IMR-90 (cell line): ENCODE results near the gene IQCF6. TPM values are rescaled to one million over a fixed set of nuclear protein-coding genes. Genes with fewer than 3 reads are reported as not detected.

ENCODE experiments used
- ATAC-seq: fragments of 200-7000 bp; cut with Tn5 transposase; 2 replicates; pipeline ENCODE4 v1.9.1; 2020; ENCODE audit warnings: low read depth, mild to moderate bottlenecking, moderate library complexity
- BruUV-seq: library from RNA; stranded (reverse); fragments of 400-500 nt; replicated peaks from 2 replicates; lab custom pipeline; 2021; lab: Mats Ljungman, UMichigan
- CTCF ChIA-PET: fragments of 300-600 bp; formaldehyde crosslinking; extraction: SDS; loops from one replicate; lab custom pipeline; 2021; ENCODE audit warnings: antibody characterized with exemption; lab: Yijun Ruan, JAX
- POLR2A ChIA-PET: fragments of 300-600 bp; sonication (Branson Sonifier 250); formaldehyde crosslinking; loops from one replicate; lab custom pipeline; 2022; ENCODE audit warnings: antibody characterized with exemption; ENCODE audit not compliant: unreplicated experiment; lab: Charles Lee
- DNase-seq: peaks from one replicate; pipeline ENCODE4 v3.0.0; 2013
- H2AFZ ChIP-seq: replicated peaks from 2 replicates; pipeline ENCODE3; 2013; ENCODE audit warnings: low read length, mild to moderate bottlenecking; ENCODE audit not compliant: poor library complexity
- H2AK5ac ChIP-seq: 2 replicates; pipeline ENCODE4 v1.6.1; 2013; ENCODE audit warnings: low read depth, low read length, inconsistent platforms
- H2AK9ac ChIP-seq: replicated peaks from 2 replicates; pipeline ENCODE3; 2013; ENCODE audit warnings: mild to moderate bottlenecking, low read depth, low read length, moderate library complexity; ENCODE audit not compliant: poor library complexity
- H2BK120ac ChIP-seq: 2 replicates; pipeline ENCODE4 v1.6.1; 2013; ENCODE audit warnings: low read depth, low read length, inconsistent platforms
- H2BK15ac ChIP-seq: 3 replicates; pipeline ENCODE4 v1.6.1; 2013; ENCODE audit warnings: low read depth, low read length, inconsistent platforms
- H2BK20ac ChIP-seq: 2 replicates; pipeline ENCODE4 v1.6.1; 2013; ENCODE audit warnings: low read depth, mild to moderate bottlenecking, inconsistent platforms, low read length, moderate library complexity
- H2BK5ac ChIP-seq: 2 replicates; pipeline ENCODE4 v1.6.1; 2013; ENCODE audit warnings: mild to moderate bottlenecking, low read depth, low read length, inconsistent platforms; ENCODE audit not compliant: poor library complexity, severe bottlenecking
- H3K14ac ChIP-seq: replicated peaks from 2 replicates; pipeline ENCODE4 v1.6.1; 2013; ENCODE audit warnings: low read depth, low read length, inconsistent platforms
- H3K18ac ChIP-seq: 2 replicates; pipeline ENCODE4 v1.6.1; 2013; ENCODE audit warnings: low read depth, low read length, control low read depth
- H3K23ac ChIP-seq: 2 replicates; pipeline ENCODE4 v1.6.1; 2013; ENCODE audit warnings: low read depth, low read length, inconsistent platforms
- H3K27ac ChIP-seq: 2 replicates; pipeline ENCODE4 v1.5.1; 2013; ENCODE audit warnings: mild to moderate bottlenecking, control low read depth, low read length; ENCODE audit not compliant: insufficient read depth
- H3K27me3 ChIP-seq: 2 replicates; pipeline ENCODE4 v1.6.1; 2013; ENCODE audit warnings: low read length; ENCODE audit not compliant: control insufficient read depth, insufficient read depth
- H3K36me3 ChIP-seq: 2 replicates; pipeline ENCODE4 v1.6.1; 2013; ENCODE audit warnings: low read length, mixed read lengths; ENCODE audit not compliant: control insufficient read depth, insufficient read depth
- H3K4ac ChIP-seq: 2 replicates; pipeline ENCODE4 v1.6.1; 2013; ENCODE audit warnings: low read depth, low read length, inconsistent platforms
- H3K4me1 ChIP-seq: 2 replicates; pipeline ENCODE4 v1.6.1; 2013; ENCODE audit warnings: low read length, mixed read lengths; ENCODE audit not compliant: control insufficient read depth, insufficient read depth
- H3K4me2 ChIP-seq: 2 replicates; pipeline ENCODE4 v1.6.1; 2013; ENCODE audit warnings: low read depth, mild to moderate bottlenecking, control low read depth, low read length, moderate library complexity
- H3K4me3 ChIP-seq: 2 replicates; pipeline ENCODE4 v1.5.1; 2013; ENCODE audit warnings: low read depth, mild to moderate bottlenecking, control low read depth, low read length, moderate library complexity; ENCODE audit not compliant: insufficient read depth
- H3K56ac ChIP-seq: 2 replicates; pipeline ENCODE4 v1.6.1; 2013; ENCODE audit warnings: low read length, inconsistent platforms; ENCODE audit not compliant: insufficient read depth; ENCODE audit errors: extremely low read depth
- H3K79me1 ChIP-seq, 2 experiments: 2 replicates each; pipeline ENCODE4 v1.6.1; 2013; ENCODE audit warnings: low read length in 2 of 2, inconsistent platforms in 1 of 2, low read depth in 1 of 2
- H3K9ac ChIP-seq: 2 replicates; pipeline ENCODE4 v1.6.1; 2013; ENCODE audit warnings: low read depth, low read length, control low read depth
- H3K9me1 ChIP-seq: 2 replicates; pipeline ENCODE4 v1.6.1; 2013; ENCODE audit warnings: low read length, inconsistent platforms; ENCODE audit not compliant: insufficient read depth
- H3K9me3 ChIP-seq: 2 replicates; pipeline ENCODE4 v1.6.1; 2013; ENCODE audit warnings: low read length; ENCODE audit not compliant: control insufficient read depth, insufficient read depth
- H4K20me1 ChIP-seq: 2 replicates; pipeline ENCODE4 v1.6.1; 2013; ENCODE audit warnings: low read length, inconsistent platforms; ENCODE audit not compliant: insufficient read depth
- H4K5ac ChIP-seq: 2 replicates; pipeline ENCODE4 v1.6.1; 2013; ENCODE audit warnings: mild to moderate bottlenecking, low read depth, low read length, control low read depth
- H4K8ac ChIP-seq, 2 experiments: 2 replicates each; pipeline ENCODE4 v1.6.1; 2013; ENCODE audit warnings: low read depth in 2 of 2, low read length in 2 of 2, control low read depth in 1 of 2, inconsistent platforms in 1 of 2
- H4K91ac ChIP-seq: 2 replicates; pipeline ENCODE4 v1.6.1; 2013; ENCODE audit warnings: low read depth, low read length, inconsistent platforms; ENCODE audit not compliant: insufficient read depth
- CHD1 ChIP-seq: IDR thresholded peaks from 2 replicates; pipeline ENCODE4 v1.6.1; 2012; ENCODE audit warnings: low read depth, low read length, improper control_type of control experiment
- CTCF ChIP-seq: conservative IDR thresholded peaks from 2 replicates; pipeline ENCODE4 v1.5.1; 2012; ENCODE audit warnings: mild to moderate bottlenecking, low read depth, low read length, improper control_type of control experiment
- FOS ChIP-seq: fragments of 150-350 bp; IDR thresholded peaks from 2 replicates; pipeline ENCODE4 v1.6.1; 2016; ENCODE audit warnings: low read depth, low read length
- MXI1 ChIP-seq: IDR thresholded peaks from 2 replicates; pipeline ENCODE4 v1.6.1; 2012; ENCODE audit warnings: low read depth, mild to moderate bottlenecking, low read length, moderate library complexity, borderline replicate concordance
- POLR2A ChIP-seq: IDR thresholded peaks from 2 replicates; pipeline ENCODE4 v1.6.1; 2012; ENCODE audit warnings: mild to moderate bottlenecking, low read depth, low read length
- RCOR1 ChIP-seq: IDR thresholded peaks from 2 replicates; pipeline ENCODE4 v1.6.1; 2012; ENCODE audit warnings: mild to moderate bottlenecking, low read length, improper control_type of control experiment; ENCODE audit not compliant: insufficient replicate concordance
- USF2 ChIP-seq: fragments of 150-350 bp; IDR thresholded peaks from 2 replicates; pipeline ENCODE4 v1.6.1; 2017; ENCODE audit warnings: mild to moderate bottlenecking, antibody characterized with exemption, low read length, low read depth
- WGBS, 2 experiments: methylation state at CpG; one replicate each; pipeline versions ENCODE4 v1.1.5 to v1.1.7; 2013; ENCODE audit warnings: missing lambda C conversion rate in 2 of 2; ENCODE audit not compliant: insufficient read length in 1 of 2; ENCODE audit errors: extremely low coverage in 2 of 2; 5-methylcytosine and 5-hydroxymethylcytosine counted together
- dilution Hi-C: fragments of 300-500 bp; cut with HindIII; formaldehyde crosslinking; loops from one replicate; pipeline ENCODE4 v1.14.3; 2018; ENCODE audit warnings: low sequenced_read_pairs; ENCODE audit not compliant: unreplicated experiment
- in situ Hi-C: fragments of 300-500 bp; cut with MboI; formaldehyde crosslinking; loops from 3 replicates; pipeline ENCODE4 v1.14.3; 2019; ENCODE audit warnings: low sequenced_read_pairs, inconsistent platforms, mixed read lengths
- intact Hi-C: fragments of 100-400 bp; cut with micrococcal nuclease; formaldehyde crosslinking; loops from 2 replicates; pipeline ENCODE4 v1.10.0; 2022
- polyA plus RNA-seq, 3 experiments: library from polyadenylated mRNA; depleted of rRNA; stranded (reverse); fragments of >200 nt; gene quantifications; 2 replicates each; pipeline ENCODE4 v1.2.3, GENCODE V29; 2012; ENCODE audit warnings: low replicate concordance in 1 of 3
- total RNA-seq: library from RNA; depleted of rRNA; stranded (reverse); fragments of >200 nt; gene quantifications from 2 replicates; pipeline ENCODE4 v1.2.3, GENCODE V29; 2012
- TF ChIP-seq, protein P1 (sequence below): fragments of 150-350 bp; IDR thresholded peaks from 2 replicates; pipeline ENCODE4 v1.6.1; 2016; ENCODE audit warnings: low read depth, mild to moderate bottlenecking, low read length, moderate library complexity, borderline replicate concordance

Gene IQCF6
- total and polyA plus RNA-seq, 2 of the 4 experiments (the other 2 are of a cell fraction), result not detected

GRCh38 chr3:51816723-51817122 is 37.7 kb upstream of the IQCF6 start:
- Histone ChIP-seq H3K4me1 (no peaks in the 10 kb centered on the region), H3K4me2 (no peak overlapping the region), H2BK15ac (no peak overlapping the region), H3K18ac (no peak overlapping the region), H2AFZ (no peak overlapping the region), H4K8ac (no peak overlapping the region), H3K36me3 (no peaks in the 10 kb centered on the region), H2BK20ac (no peak overlapping the region), H2AK5ac (no peak overlapping the region), H3K14ac (no peak overlapping the region), H2AK9ac (no peak overlapping the region), H4K20me1 (no peaks in the 10 kb centered on the region), H3K9ac (no peak overlapping the region), H3K9me3 (no peaks in the 10 kb centered on the region), H3K27ac (no peak overlapping the region), H3K4ac (no peak overlapping the region), H3K23ac (no peak overlapping the region), H3K27me3 (no peaks in the 10 kb centered on the region; the same call in 1 of the 2 replicates), H4K5ac (no peak overlapping the region), H3K56ac (no peak overlapping the region), H3K9me1 (no peaks in the 10 kb centered on the region), H3K79me1 (no peaks in the 10 kb centered on the region), H2BK5ac (no peak overlapping the region), H2BK120ac (no peak overlapping the region), H3K4me3 (no peak overlapping the region), H4K91ac (no peak overlapping the region)
- dilution Hi-C loops (no loop called here), in situ Hi-C loops (no loop called here), intact Hi-C loops (no loop called here)
- DNase-seq (no peak), ATAC-seq (no peak)
- WGBS, 2 experiments, result no CpG with 5 or more reads among the region's 2 CpGs
- TF ChIP-seq POLR2A (no peak), CTCF (no peak), MXI1 (no peak), USF2 (no peak), FOS (no peak), RCOR1 (no peak), CHD1 (no peak)
- TF ChIP-seq, protein P1, sequence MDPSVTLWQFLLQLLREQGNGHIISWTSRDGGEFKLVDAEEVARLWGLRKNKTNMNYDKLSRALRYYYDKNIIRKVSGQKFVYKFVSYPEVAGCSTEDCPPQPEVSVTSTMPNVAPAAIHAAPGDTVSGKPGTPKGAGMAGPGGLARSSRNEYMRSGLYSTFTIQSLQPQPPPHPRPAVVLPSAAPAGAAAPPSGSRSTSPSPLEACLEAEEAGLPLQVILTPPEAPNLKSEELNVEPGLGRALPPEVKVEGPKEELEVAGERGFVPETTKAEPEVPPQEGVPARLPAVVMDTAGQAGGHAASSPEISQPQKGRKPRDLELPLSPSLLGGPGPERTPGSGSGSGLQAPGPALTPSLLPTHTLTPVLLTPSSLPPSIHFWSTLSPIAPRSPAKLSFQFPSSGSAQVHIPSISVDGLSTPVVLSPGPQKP, result no peak
- no TSS peak for BruUV-seq
- ChIA-PET POLR2A (no interaction called here), CTCF (no interaction called here)
